Measurements from ENCODE around the gene ADAMTS1. TPM values are rescaled to one million over a fixed set of nuclear protein-coding genes. Genes with fewer than 3 reads are reported as not detected.

The ADAMTS1 gene
- total RNA-seq, 6 experiments from 2014 or later, result 2.7 to 38.1 (median 9.6) TPM

- no peak for DNase-seq
- intact Hi-C loops (cut with DNase I), result no loop called here
- Histone ChIP-seq H3K9me3 (no peaks in the 10 kb centered on the region), H3K27me3 (no peaks in the 10 kb centered on the region), H3K36me3 (peaks cover 0 to 32% (median 11%) of the 10 kb centered on the region in 4 donors), H3K27ac (no peak overlapping the region), H3K4me1 (no peaks in the 10 kb centered on the region), H3K4me3 (no peak overlapping the region)
- no peak for TF ChIP-seq POLR2A (IDR thresholded peaks at IDR 0.05)
- no peak for TF ChIP-seq CTCF (IDR thresholded peaks at IDR 0.05)
- WGBS (ENCODE audit: insufficient coverage, low coverage, low lambda C conversion rate, missing lambda C conversion rate), result 88% methylated on average over 2 of the region's 2 CpGs
- ATAC-seq, result no peak
Measured at GRCh38 chr21:26835714-26836265, 9.4 kb downstream of the ADAMTS1 start.

- ATAC-seq (peak in 2 of 4 donors; percentile 15 to 21), DNase-seq (no peak)
- 55% methylated on average over 7 of the region's 7 CpGs for WGBS (ENCODE audit: insufficient coverage, low coverage, low lambda C conversion rate, missing lambda C conversion rate)
- TF ChIP-seq CTCF (IDR thresholded peaks at IDR 0.05), result no peak
- TF ChIP-seq POLR2A (IDR thresholded peaks at IDR 0.05), result no peak
- Histone ChIP-seq H3K27me3 (no peaks in the 10 kb centered on the region), H3K36me3 (peaks cover 0 to 26% (median 9%) of the 10 kb centered on the region in 4 donors), H3K27ac (no peak overlapping the region), H3K9me3 (no peaks in the 10 kb centered on the region), H3K4me1 (no peaks in the 10 kb centered on the region), H3K4me3 (no peak overlapping the region)
- intact Hi-C loops (cut with DNase I), result no loop called here
Measured at GRCh38 chr21:26835027-26835713, 10.0 kb downstream of the ADAMTS1 start.

- 58% methylated on average over 2 of the region's 2 CpGs for WGBS (ENCODE audit: insufficient coverage, low coverage, low lambda C conversion rate, missing lambda C conversion rate)
- Histone ChIP-seq H3K9me3 (no peaks in the 10 kb centered on the region), H3K36me3 (peaks cover 0 to 19% (median 5%) of the 10 kb centered on the region in 4 donors), H3K27me3 (no peaks in the 10 kb centered on the region), H3K27ac (no peak overlapping the region), H3K4me1 (no peaks in the 10 kb centered on the region), H3K4me3 (no peak overlapping the region)
- intact Hi-C loops (cut with DNase I), result no loop called here
- peak; percentile 11 to 65 (median 36) for ATAC-seq
- TF ChIP-seq CTCF (IDR thresholded peaks at IDR 0.05), result peak in 2 of 4 donors; percentile 11 to 19
- no peak for TF ChIP-seq POLR2A (IDR thresholded peaks at IDR 0.05)
- DNase-seq, result no peak
Measured at GRCh38 chr21:26834181-26834905, 10.9 kb downstream of the ADAMTS1 start.

- no peaks in the 10 kb centered on the region for H3K27me3 ChIP-seq
- peak; percentile 22 to 68 (median 59) for ATAC-seq
- intact Hi-C loops (cut with DNase I), result no loop called here
- TF ChIP-seq POLR2A (IDR thresholded peaks at IDR 0.05), result no peak
- no peak for TF ChIP-seq CTCF (IDR thresholded peaks at IDR 0.05)
- no peaks in the 10 kb centered on the region for H3K9me3 ChIP-seq
- peaks cover 0 to 11% (median 2%) of the 10 kb centered on the region in 4 donors for H3K36me3 ChIP-seq
- H3K4me1 ChIP-seq, result no peaks in the 10 kb centered on the region
- H3K4me3 ChIP-seq, result no peak overlapping the region
- H3K27ac ChIP-seq, result no peak overlapping the region
- WGBS (ENCODE audit: insufficient coverage, low coverage, low lambda C conversion rate, missing lambda C conversion rate), result 20% methylated on average over 3 of the region's 6 CpGs
- no peak for DNase-seq
Measured at GRCh38 chr21:26833460-26833939, 11.7 kb downstream of the ADAMTS1 start.

All from right lobe of liver (tissue), 6 donors.